GM18520 (cell line): ENCODE results near the gene VPS37C.
"Not testable (repeated sequence)": the region's sequence is repeated elsewhere in the genome, so short reads cannot be mapped to it uniquely, and the experiment has no call there.

Source experiments
- ATAC-seq: cut with Tn5 transposase; IDR thresholded peaks from one replicate; pipeline ENCODE4 v1.9.1; 2021; ENCODE audit not compliant: unreplicated experiment

VPS37C gene

DNA sequence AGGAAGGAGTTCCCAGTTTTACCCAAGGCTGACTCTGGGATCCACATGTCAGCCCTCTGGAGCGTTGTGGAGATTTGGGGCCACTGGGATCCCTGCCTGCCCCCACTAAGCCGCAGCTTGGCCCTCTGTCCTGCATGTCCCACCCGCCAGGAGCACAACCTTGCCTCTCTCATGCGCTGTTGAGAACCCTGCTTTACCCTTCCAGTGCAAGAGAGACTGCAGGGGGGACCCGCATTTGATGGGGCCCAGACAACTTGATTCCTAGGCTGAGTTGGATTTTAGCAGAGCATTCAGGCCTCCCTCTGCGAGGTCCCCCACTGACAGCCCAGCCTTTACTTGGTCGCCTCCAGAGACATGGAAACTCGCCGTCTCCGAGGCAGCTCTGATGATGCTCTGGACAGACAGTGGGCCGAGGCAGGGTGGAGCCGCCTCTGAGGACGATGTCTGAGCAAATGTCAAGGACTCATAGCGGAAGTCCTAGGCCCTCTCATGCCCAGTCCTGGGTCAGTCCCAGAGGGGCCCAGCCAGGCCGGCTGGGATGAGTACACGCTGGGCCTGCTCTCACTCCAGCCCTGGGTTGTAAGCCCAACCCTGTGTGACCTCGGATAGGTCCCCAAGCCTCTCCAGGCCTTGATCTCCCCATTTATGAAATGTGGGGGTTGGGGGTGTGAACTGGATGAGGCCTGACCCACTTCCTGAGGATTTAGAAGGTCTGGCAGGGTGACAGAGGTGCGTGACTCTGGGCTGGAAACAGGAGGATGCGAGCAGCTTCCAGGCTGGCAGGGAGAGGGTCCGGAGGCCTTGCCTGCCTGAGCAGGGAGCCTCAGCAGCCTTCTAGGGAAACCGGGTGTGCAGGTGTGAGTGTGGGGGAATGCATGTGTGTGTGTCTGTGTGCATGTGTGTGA, 58.3 kb downstream of the VPS37C start:
- no peak for ATAC-seq

DNA sequence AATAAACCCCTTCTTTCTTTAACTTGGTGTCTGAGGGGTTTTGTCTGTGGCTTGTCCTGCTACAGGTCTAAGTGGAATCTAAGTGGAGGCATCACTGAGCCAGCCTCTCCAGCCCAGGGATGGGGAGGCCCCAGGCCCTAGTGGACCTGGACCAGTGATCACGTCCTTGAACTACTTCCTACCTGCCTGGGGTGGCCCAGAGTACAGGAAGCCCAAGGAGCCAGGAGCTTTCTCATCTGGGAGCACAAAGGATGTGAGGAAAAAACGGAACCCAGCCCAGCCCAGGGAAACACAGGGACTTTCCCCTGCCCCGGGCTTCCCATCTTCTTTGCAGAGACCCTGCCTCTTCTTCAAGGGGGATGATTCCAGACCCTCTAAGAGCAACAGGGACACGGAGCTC, 62.4 kb downstream of the VPS37C start:
- no peak for ATAC-seq

DNA sequence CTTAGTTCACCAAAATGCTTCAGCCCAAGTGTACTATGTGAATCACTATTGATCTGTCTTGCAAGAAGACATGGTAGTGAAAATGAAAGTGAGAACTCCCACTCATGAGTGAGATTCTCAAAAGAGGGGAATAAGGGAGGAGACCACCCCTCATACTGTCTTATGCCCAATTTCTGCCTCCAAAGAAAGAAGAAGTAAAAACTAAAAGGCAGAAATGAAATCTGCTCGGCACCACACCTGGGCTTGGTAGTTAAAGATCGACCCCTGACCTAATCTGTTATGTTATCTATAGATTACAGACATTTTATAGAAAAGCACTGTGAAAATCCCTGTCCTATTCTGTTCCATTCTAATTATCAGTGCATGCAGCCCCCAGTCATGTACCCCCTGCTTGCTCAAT, 63.0 kb downstream of the VPS37C start:
- not testable (repeated sequence) for ATAC-seq

DNA sequence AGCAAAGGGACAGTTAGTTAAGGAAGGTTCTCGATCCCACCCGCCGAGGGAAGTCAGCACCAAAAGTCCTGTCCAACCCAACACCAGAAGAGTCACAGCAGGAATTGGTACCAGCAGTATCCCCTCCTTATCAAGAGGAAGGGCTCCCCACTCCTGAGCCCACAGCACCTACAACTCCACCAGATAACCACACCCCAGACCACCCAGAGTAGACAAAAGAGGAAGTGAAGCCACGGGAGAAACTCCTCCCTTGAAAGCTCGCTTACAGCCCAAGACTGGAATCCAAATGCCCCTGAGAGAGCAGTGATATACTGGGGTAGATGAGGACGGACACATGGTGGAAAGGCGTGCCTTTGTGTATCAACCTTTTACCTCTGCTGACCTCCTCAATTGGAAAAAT, 66.2 kb downstream of the VPS37C start:
- no peak for ATAC-seq

DNA sequence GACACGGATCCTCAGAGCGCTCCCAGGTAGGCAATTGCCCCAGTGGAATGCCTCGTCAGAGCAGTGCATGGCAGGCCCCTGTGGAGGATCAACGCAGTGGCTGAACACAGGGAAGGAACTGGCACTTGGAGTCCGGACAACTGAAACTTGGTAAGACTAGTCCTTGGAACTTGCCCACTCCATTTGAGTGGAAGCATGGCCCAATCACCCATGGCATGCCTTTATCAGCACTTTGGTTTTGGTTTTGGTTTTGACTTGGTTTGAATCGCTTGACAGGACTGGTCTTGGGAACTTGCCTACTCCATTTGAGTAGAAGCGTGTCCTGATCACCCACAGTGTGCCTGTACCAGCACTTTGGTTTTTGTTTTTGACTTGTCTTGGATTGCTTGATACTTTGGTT, 67.1 kb downstream of the VPS37C start:
- not testable (repeated sequence) for ATAC-seq

DNA sequence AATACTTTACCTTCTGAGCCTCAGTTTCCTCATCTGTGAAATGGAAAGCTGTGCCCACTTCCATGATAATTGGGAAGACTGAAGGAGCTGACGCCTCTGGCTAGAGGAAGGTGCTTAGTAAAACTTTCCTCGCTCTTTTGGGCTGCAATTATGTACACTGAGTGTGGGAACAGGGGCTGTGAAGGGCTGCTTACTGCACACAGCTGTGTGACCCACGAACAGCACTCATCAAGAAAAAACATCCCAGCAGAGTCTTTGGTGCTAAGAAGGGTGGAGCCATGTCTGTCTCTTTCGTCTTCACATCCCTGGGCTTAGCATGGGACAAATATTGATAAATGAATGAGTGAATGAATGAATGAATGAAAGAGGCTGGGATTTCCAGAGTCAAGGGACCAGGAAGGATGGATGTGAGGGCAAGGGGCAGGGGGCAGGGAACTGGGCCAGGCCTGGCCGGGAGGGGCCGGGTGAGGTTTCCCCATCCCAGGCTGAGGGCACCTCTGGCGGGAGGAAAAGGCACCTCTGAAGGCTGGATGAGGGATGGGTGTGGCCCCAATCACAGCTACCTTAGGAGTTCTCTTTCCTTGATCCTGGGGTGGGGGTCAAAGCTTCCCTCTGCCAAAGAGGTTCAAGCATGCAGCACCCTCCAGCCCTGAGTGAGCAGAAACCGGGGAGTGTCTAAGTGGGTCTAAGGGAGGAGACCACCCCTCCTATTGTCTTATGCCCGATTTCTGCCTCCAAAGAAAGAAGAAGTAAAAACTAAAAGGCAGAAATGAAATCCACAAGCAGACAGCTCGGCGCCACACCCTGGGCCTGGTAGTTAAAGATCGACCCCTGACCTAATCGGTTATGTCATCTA, 68.1 kb downstream of the VPS37C start:
- ATAC-seq = no peak

DNA sequence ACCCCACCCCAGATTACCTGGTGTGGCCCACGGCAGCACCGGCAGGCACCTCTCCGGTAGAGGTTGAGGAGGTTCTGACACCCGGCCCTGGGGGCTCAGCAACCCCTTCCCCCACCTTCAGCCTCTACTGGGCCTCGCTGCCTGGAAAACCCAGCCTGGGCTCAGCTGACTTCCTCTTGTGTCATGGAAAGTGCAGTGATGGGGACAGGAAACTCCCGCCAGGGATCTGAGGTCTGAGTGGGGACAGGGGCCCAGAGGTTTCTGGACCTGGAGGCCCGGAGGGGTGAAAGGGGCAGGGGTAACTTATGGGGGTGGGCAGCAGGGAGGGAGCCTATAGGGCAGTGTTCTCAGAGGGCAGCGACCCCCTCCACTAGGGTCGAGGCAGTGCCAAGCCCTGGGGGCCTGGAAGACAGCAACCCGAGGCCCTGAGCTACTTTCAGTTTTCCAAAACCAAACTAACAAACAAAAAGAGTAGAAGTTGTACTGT, 68.9 kb downstream of the VPS37C start:
- no peak for ATAC-seq

DNA sequence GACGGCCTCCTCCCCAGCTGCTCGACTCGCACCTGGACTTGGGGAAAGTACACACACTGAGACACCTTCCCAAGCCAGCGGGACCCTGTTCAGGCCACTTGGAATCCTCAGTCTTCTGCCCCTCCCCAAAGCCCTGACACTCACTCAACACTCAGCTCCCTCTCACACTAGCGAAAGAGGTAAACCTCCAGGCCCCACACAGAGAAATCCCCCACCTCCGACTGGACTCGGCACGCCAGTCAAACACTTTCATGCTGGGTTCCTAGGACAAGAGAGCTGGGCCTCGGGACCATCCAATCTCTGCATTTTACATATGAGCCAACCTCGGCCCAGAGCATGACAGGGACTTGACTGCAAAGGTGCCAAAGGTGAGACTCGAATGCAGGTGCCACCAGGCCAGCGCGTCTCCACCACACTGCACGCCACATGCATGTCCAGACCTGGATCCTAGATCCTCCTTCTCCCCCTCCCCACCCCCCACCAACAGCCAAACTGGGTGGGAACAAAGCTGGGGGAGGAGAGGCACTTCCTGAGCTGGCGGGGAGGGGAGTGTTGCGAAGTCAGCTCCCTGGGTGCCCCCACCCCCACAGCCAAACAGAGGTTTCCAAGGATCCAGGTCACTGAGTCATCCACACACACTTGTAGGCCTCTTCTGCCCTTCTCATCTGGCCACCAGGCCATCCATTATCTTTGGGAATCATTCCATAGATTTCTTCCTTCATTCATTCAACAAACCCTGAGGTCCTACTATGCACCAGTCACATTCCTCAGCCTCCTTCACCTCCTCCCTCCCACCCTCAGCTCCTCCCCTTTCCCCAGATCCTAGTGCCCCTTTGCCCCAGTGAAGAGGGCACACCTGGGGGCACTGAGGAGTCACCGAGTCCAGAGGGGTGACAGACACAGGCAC, 69.6 kb downstream of the VPS37C start:
- no peak for ATAC-seq

DNA sequence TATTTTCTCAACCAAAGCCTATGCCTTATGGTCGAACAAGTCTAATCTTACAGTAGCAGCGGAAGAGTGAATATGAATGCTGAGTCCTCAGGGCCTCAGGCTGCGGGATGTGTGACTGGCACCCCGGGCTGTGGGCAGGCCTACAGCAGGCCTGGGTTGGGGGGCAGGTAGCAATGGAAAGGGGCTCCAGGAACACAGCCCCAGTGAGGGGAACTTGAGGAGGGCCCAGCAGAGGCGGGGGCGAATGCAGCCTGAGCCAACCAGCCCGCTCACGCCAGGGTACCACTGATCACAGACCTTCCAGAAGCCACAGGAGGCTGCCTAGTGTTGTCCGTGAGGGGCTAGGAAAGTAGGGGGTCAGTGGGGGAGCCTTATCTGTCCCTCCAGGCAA, 70.2 kb downstream of the VPS37C start:
- ATAC-seq = no peak

DNA sequence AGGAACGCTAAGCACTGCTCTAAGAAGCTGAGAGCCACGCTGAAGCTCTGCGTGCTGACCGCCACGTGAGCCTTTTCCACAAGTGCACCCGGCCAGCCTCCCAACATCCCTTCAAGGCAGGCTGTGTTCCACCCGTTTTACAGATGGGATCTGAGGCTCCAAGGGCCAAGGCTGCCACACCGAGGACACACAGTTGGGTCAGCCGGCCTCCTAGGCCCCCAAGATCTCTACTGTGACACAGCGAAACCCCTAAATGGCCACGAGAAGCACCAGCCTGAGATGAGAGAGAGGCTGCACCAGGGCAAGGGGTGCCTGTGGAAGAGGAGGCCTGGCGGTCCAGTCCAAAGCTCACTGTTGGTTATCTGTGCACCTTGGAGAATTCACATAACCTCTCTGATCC, 70.7 kb downstream of the VPS37C start:
- no peak for ATAC-seq

DNA sequence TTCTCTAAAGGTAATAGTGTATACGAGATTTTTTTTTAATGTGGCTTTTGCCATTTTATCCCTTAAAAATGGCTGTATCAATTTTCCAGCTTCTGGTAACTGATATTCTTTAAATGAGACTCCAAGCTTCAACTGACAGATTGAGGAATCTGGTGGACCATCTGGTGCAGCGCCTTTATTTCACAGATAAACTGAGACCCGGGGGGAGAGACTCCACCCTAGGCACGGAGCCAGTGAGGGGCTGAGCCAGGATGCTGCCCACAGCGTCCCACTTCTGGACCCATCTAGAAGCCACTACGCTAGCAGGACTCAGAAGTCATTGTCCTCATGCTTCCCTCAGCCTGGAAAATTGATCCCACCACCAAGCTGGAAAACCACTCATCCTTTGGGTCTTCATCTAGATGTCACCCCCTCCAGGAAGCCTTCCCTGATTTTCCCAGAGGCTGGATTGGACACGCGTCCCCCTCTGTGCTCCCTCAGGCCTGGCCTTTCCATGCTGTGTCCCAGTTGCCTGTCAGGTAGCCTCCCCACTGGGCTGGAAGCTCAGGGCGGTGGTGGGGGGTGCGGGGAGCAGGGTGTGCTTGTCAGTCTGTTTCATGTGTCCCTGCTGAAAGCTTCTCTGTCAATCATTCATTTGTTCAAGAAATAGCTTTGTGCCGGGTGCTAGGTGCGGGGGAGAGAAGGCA, 71.3 kb downstream of the VPS37C start:
- no peak for ATAC-seq

DNA sequence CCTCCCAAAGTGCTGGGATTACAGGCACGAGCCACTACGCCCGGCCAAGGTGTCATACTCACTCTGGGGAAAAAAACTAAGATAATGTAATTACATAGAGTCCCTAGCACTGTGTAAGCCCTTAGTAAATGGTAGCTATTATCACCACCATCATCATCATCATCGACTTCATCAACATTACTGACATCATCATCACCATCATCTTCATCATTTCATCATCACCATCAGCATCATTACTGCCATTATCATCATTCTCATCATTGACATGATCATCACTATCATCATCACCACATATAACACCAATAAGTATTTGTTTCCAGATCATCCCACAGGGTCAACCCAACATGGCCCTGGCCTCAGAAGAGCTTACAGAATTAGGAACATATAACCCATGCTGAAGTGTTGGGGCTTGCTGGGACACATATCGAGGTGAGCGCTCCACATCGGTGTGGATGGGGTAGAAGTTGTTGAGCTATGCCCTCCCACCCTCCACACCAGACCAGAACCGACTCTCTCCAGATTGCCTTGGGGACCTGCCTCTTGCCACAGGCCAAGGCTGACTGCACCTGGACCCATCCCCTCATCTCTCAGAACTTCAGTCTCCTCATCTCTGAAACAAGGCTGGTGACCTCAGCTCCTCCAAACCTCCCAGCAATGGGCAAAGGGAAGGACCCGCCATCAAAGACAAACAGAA, 73.7 kb downstream of the VPS37C start:
- no peak for ATAC-seq

DNA sequence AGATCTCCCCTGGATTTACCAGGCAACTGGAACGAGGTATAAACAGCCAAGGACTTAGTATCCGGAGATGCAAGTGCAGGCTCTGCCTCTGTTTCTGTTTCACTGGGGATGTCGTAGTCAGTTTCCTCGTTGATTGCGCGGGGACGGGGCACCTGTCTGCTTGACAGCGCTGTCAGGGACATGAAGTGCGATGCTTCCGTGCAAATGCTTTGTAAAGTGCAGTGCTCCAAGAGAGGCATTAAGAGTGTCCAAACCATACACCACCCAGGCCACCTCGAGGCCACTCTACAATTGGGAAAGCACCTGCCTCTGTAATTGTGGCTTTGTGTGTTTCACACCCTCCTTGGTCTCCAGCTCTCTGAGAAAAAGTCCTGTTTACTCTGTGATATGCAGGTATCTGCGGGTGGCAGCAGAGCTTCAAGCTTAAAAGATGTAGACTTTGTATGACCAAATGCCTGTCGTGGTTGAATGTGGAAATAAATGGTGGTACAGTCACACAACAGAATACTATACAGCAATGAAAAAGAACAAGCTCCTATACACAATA, 77.6 kb downstream of the VPS37C start:
- no peak for ATAC-seq

DNA sequence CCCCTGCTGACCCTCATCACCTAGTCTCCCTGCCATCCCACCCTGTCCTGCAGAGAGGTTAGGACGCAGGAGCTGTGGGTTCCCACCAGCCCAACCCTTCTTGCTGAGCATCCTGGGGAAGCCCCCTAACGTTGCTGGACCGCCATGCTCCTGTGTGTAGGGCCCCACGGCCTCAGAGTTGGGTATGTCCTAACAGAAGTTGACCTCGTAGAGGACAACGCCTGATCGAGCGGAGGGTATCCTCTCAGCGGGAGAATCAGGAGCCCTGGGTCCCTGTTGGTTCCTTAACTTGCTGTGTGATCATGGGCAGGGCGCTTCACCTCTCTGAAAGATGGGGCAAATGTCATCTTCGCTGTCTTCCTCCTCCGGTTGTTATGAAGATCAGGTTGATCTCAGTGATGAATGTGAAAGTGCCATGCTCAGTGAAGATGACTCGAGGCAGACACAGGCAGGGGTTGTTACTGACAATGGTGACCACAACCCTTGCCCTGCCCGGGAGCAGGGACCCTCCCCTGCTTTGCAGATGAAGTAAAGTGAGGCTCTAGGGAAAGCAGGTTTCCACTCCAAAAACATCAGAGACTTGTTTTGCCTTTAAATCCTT, 78.2 kb downstream of the VPS37C start:
- no peak for ATAC-seq

DNA sequence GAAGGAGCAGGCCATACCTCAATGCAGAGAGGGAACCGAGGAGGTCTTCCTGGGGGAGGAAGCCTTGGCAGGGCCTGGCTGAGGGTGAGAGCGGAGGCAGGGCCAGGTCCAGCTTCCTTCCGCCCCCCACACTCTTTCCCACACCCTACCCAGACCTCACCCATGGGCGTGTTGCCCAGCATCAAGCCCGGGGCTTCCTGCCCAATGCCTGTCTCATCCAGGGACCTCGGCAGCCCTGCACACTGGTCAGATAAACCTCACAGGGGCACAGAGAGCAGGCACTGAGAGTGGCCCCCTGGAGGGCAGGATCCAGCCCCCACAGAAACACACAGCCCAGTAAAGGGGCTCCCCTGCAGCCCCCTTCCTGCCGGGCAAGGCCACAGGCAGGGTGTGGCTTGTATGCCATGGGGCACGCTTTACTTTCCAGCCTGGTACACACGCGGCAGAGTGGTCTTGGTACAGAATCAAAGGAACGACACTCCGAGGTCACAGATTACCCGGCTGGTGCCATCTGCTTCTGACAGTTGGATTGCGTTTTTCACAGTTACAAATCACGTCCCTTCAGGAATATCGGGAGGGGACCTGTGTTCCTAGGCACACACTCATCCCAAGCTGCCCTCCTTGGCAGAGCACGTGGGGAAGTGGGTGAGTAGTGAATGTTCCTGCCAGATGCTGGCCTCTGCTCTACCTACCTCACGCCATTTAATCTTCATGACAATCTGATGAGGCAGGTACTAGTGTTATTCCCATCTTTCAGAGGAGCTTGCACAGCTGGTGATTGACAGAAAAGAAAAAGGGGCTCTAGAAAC, 79.0 kb downstream of the VPS37C start:
- ATAC-seq = no peak

DNA sequence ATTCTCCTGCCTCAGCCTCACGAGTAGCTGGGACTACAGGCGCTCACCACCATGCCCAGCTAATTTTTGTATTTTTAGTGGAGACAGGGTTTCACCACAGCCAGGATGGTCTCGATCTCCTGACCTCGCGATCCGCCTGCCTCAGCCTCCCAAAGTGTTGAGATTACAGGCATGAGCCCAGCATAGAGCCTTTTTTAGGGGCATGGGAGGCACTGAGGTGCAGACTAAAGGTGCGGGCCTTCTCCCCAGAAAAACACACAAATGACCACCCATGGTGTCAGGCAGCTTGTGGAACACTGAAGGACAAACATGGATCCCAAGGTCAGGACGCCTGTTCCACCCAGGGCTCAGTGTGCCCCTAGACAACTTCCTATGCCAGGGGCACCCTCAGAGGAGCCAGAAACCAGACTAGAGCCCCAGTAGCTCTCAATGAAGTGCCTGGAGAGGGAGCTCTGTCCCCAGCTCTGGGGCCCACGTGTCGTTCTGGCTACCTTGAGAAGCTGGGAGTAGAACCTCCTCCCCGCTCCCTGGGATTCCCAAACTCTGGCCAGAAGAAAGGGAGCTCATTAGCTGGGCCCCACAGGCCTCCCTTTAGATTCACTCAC, 80.1 kb downstream of the VPS37C start:
- no peak for ATAC-seq

DNA sequence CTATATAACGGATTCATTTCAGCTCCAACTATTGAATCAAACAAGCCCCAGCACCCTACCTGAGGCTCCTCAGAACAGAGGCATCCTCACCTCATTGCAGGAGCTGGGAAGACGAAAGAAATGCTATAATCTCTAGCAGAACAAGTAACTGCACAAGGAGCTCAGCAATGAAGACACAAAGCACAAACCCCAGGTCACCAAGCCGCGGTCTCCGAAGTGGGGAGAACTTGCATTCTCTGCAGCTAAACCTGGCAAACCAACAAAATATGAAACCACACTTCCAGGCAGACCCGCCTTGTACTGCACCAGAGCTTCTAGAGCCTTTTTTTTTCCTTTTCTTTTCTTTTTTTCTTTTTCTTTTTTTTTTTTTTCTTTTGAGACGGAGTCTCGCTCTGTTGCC, 80.7 kb downstream of the VPS37C start:
- no peak for ATAC-seq
